Measurements from ENCODE around the gene NOL3.
A peak's percentile ranks its signal among the peaks of the same experiment; 100 is the strongest.

The NOL3 gene

DNA sequence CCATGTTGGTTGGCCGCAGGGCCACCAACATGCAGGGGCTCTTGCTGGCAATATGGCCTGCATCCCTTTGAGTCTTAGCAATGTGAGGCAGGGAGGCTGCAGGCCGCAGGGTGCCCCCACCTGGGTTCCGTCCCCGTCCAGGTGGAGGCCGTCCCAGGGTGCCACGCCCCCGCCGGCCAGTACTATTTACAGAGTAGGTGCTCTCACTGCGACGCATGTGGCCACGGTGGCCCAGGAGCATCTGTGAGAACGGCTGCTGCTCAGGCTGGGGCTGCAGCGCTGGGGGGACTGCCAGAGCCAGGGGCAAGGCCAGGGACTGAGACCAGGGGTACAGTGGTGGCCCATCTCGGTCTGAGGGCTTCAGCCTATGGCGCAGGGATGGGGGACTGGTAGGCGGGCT is 9.8 kb downstream of the NOL3 start:
- Histone ChIP-seq H3K4me3 (no peak overlapping the region), H3K27ac (no peak overlapping the region)
- no peak for TF ChIP-seq CTCF (IDR thresholded peaks at IDR 0.05)
- DNase-seq (ENCODE audit: low spot score): no peak

DNA sequence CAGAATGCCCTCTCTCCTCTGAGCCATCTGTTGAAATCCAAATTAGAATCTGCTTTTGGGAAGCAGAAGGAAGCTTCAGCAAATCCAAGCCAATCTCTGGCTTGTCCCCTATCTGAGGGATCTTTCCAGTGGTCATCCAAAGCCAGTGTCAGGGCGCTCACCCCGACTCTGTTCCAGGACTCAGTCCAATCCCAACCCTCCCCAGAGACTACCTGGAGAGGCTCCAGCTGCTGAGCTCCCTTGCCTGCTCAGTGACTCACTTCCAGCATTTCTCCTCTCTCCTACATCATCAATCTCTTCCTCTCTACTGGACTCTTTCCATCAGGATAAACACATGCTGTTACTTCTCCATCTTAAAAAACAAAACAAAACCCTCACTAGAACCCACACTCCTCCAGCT is 11.0 kb downstream of the NOL3 start:
- Histone ChIP-seq H3K4me3 (no peak overlapping the region), H3K27ac (peak overlapping the region in 1 of 2 donors; percentile 61)
- TF ChIP-seq CTCF (IDR thresholded peaks at IDR 0.05): no peak
- no peak for DNase-seq (ENCODE audit: low spot score)

DNA sequence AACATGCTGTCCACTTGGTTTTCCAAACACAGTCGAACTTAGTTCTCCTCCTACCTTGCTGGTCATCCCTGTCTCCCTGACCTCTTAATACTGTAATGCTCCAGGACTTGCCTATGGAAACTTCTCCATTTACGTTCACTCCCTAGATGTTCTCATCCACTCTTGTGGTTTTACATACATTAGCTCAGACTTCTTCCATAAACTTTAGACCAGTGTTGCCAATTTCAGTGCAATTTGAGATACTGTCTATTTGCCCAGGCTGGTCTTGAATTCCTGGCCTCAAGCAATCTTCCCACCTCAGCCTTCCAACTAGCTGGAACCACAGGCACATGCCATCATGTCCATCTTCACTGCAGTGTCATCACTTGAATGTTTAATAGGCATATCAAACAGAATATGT is 11.9 kb downstream of the NOL3 start:
- H3K4me3 ChIP-seq: no peak overlapping the region
- DNase-seq (ENCODE audit: low spot score): no peak
- H3K27ac ChIP-seq: no peak overlapping the region
- no peak for TF ChIP-seq CTCF (IDR thresholded peaks at IDR 0.05)

- no peak for TF ChIP-seq CTCF (IDR thresholded peaks at IDR 0.05)
- Histone ChIP-seq H3K4me3 (peak overlapping the region; percentile 97), H3K27ac (peak overlapping the region; percentile 94 to 99)
- DNase-seq (ENCODE audit: low spot score): no peak
Observed at GRCh38 chr16:67183284-67183626, 12.9 kb downstream of the NOL3 start.

- Histone ChIP-seq H3K4me3 (peak within 1 kb of the TSS; percentile 97), H3K27ac (peak within 1 kb of the TSS; percentile 94 to 99)
- TF ChIP-seq CTCF (IDR thresholded peaks at IDR 0.05): no peak
- peak; percentile 97 for DNase-seq (ENCODE audit: low spot score)
Observed at GRCh38 chr16:67183627-67184452, 13.5 kb downstream of the NOL3 start, which contains the start of gene MATCAP1. MATCAP1 (minus strand) TSS chr16:67183963; CDS start chr16:67180610, 3,353 bp downstream.

- no peak for TF ChIP-seq CTCF (IDR thresholded peaks at IDR 0.05)
- DNase-seq (ENCODE audit: low spot score): no peak
- H3K4me3 ChIP-seq: peak overlapping the region; percentile 97
- H3K27ac ChIP-seq: peak overlapping the region; percentile 94 to 99
Observed at GRCh38 chr16:67184453-67184994, 14.2 kb downstream of the NOL3 start.
